IPS-NIHi7 (cell line): ENCODE data around the gene SNRNP48.

Experiments
- DNase-seq: peaks from one replicate; pipeline ENCODE4 v3.0.0; 2012; ENCODE audit warnings: mixed read lengths; ENCODE audit errors: extremely low spot score

Gene SNRNP48

GRCh38 chr6:7589949-7590917 is at the start of gene SNRNP48:
Gene SNRNP48, plus strand, starts transcription at chr6:7590198. Its CDS starts 60 bp downstream, at chr6:7590258.
- peak; percentile 95 for DNase-seq

GRCh38 chr6:7540595-7540994 is 49.4 kb upstream of the SNRNP48 start:
- DNase-seq = peak; percentile 34

- DNase-seq = peak; percentile 77
Observed at GRCh38 chr6:7541175-7542064, 48.6 kb upstream of the SNRNP48 start, which contains the start of gene DSP. Gene DSP, plus strand, starts transcription at chr6:7541671. Its CDS starts 245 bp downstream, at chr6:7541916.

- DNase-seq = no peak
Observed at GRCh38 chr6:7542065-7542873, 47.7 kb upstream of the SNRNP48 start.

GRCh38 chr6:7542874-7543624 is 46.9 kb upstream of the SNRNP48 start:
- peak; percentile 80 for DNase-seq

- no peak for DNase-seq
Observed at GRCh38 chr6:7543789-7544424, 46.1 kb upstream of the SNRNP48 start.

GRCh38 chr6:7544597-7544996 is 45.4 kb upstream of the SNRNP48 start:
- DNase-seq = no peak

- no peak for DNase-seq
Observed at GRCh38 chr6:7545316-7546019, 44.5 kb upstream of the SNRNP48 start.

- DNase-seq = no peak
Observed at GRCh38 chr6:7546020-7546369, 44.0 kb upstream of the SNRNP48 start.

GRCh38 chr6:7546383-7546782 is 43.6 kb upstream of the SNRNP48 start:
- DNase-seq = no peak

GRCh38 chr6:7546896-7547295 is 43.1 kb upstream of the SNRNP48 start:
- no peak for DNase-seq

GRCh38 chr6:7547315-7547714 is 42.7 kb upstream of the SNRNP48 start:
- no peak for DNase-seq

- DNase-seq = no peak
Observed at GRCh38 chr6:7550433-7550801, 39.6 kb upstream of the SNRNP48 start.

GRCh38 chr6:7554533-7555275 is 35.3 kb upstream of the SNRNP48 start:
- no peak for DNase-seq

- no peak for DNase-seq
Observed at GRCh38 chr6:7555671-7556070, 34.3 kb upstream of the SNRNP48 start.

GRCh38 chr6:7556394-7557106 is 33.4 kb upstream of the SNRNP48 start:
- no peak for DNase-seq

- no peak for DNase-seq
Observed at GRCh38 chr6:7557652-7558051, 32.3 kb upstream of the SNRNP48 start.

- DNase-seq = no peak
Observed at GRCh38 chr6:7558781-7559180, 31.2 kb upstream of the SNRNP48 start.
